Fibroblast of skin of abdomen (primary cell): ENCODE measurements around the gene SLC37A4.
"Not testable (repeated sequence)": the region's sequence is repeated elsewhere in the genome, so short reads cannot be mapped to it uniquely, and the experiment has no call there.

ENCODE experiments used
- DNase-seq: peaks from one replicate; pipeline ENCODE4 v3.0.0-alpha.2; 2013

SLC37A4 gene

DNA sequence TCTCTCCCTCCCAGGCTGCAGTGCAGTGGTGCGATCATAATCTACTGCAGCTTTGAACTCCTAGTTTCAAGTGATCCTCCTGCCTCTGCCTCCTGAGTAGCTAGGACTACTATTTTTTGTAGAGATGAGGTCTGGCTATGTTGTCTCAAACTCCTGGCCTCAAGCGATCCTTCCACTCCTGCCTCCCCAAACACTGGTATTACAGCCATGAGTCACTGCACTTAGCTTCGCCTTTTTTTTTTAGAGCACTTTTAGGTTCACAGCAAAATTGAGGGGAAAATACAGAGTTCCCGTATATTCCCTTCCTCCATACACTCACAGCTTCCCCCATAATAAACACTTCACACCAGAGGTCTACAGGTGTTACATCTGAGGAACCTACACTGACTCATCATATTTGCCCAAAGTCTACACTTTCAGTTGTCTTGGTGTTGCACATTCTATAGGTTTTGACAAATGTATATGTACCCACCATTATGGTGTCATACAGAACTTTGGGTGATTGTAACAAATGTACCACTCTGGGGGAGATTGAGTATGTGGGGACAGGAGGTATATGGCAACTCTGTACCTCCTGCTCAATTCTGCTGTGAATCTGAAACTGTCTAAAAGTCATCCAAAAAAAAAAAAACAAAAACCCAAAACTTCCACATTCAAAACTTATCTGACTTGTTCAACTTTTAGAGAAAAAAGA, 11.3 kb upstream of the SLC37A4 start:
- DNase-seq: no peak

DNA sequence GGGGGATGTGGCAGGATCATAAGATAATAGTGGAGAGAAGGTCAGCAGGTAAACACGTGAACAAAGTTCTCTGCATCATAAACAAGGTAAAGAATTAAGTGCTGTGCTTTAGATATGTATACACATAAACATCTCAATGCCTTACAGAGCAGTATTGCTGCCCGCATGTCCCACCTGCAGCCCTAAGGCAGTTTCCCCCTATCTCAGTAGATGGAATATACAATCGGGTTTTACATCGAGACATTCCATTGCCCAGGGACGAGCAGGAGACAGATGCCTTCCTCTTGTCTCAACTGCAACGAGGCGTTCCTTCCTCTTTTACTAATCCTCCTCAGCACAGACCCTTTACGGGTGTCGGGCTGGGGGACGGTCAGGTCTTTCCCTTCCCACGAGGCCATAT, 8.8 kb upstream of the SLC37A4 start:
- not testable (repeated sequence) for DNase-seq

DNA sequence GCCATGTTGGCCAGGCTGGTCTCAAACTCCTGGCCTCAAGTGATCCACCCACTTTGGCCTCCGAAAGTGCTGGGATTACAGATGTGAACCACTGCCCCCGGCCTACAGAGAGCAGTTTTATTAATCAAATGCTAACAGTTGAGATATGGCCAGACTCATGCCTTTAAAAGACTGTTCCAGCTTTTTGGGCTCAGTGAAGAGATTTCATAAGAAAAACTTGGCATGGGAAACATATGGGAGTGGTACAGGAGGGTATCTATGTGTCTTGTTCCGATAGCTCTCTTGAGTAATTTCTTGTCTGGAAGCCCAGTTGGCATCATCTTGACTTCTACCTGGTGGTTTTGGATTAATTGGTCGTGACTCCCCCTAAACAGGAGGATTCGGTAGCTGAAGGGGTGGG, 8.2 kb upstream of the SLC37A4 start:
- no peak for DNase-seq

DNA sequence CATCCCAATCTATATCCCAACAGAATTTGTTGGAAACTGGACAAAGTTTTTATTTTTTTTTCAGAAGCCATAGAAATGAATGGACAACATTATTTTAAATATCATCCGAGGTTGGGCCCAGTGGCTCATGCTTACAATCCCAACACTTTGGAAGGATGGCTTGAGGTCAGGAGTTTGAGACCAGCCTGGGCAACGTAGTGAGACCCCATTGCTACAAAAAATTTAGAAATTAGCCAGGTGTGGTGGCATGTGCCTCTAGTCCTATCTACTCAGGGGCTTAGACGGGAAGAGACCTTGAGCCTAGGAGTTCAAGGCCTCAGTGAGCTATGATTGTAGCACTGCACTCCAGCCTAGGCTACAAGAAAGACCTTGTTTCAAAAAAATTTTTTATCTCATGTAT, 4.1 kb upstream of the SLC37A4 start:
- DNase-seq: no peak

DNA sequence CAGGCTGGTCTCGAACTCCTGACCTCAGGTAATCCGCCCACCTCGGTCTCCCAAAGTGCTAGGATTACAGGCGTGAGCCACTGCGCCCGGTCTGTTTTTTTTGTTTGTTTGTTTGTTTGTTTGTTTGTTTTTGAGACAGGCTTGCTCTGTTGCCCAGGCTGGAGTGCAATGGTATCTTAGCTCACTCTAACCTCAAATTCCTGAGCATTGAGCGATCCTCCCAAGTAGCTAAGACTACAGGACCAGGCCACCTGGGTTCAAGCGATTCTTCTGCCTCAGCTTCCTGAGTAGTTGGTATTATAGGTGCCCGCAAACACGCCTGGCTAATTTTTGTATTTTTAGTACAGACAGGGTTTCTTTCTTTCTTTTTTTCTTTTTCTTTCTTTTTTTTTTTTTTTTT, 2.7 kb upstream of the SLC37A4 start:
- not testable (repeated sequence) for DNase-seq

DNA sequence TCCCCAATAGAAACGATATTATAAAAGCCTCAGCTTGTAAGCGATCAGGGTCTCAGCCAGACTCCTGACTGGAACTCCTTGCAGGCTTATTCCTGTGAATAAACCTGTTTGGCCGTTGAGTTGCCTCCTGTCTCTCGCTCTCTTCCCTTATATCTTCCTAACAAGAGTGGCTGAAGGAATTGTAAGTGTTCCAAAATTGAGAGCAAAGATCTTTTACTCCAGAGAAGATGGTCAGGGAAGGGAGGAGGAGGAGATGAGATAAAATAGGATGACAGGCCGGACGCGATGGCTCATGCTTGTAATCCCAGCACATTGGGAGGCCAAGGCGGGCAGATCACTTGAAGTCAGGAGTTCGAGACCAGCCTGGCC, 1.2 kb upstream of the SLC37A4 start:
- no peak for DNase-seq

DNA sequence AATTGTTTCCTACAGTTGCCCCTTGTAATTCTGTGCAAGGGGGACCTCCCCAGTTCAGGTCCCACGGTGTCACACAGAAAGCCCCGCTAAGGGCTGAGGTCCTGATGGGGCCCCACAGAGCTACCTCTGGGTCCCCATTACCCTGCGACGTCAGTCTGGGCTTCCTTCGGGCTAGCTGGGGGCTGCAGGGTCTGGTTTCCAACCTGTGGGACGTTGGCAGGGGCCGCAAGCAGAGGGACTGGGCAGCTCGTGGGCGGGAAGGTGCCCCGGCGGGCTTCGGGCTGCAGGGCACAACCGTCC, 698 bp downstream of the SLC37A4 start:
- no peak for DNase-seq

DNA sequence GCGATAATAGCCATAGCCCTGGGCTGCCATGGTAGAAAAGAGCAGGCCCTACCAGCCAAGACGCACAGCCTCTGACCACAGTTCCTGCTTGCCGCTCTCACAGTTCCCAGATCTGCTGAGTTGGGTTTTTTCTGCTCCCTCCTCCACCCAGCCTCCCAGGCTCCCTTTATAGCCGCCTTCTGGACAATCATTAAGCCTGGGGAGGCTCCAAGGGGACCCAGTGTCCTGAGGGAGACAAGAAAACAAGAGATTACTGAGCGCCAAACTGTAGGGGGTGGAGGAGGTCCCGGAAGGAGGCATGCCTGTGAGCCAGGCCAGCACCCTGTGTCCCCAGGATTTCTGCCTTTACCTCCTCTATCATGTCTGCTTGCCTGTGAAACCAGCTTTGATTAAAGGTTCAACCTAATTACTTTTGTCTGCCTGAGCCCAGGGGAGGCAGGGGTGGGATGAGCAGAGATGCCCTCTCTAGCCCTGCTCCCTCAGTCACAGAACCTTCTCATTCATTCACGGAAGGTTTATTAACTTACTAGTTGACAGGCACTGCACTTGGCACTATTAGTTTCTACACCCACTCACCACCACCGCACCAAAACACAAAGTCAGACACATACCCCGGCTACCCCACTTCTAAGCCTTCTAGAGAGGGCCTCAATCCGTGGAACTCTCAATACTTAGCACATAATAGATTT, 1.2 kb downstream of the SLC37A4 start:
- no peak for DNase-seq

DNA sequence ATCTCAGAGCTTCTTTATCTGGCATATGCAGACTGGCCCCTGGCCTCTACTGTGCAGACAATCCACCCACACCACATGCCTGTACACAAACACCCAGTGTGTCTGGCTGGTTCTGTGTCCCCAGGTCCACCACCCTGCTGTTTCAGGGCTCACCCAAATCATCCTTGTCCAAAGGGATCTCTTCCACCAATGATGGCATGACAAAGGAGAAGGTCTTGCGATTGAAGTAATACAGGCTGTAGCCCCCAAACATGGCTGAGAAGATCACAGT, 1.7 kb downstream of the SLC37A4 start:
- no peak for DNase-seq

DNA sequence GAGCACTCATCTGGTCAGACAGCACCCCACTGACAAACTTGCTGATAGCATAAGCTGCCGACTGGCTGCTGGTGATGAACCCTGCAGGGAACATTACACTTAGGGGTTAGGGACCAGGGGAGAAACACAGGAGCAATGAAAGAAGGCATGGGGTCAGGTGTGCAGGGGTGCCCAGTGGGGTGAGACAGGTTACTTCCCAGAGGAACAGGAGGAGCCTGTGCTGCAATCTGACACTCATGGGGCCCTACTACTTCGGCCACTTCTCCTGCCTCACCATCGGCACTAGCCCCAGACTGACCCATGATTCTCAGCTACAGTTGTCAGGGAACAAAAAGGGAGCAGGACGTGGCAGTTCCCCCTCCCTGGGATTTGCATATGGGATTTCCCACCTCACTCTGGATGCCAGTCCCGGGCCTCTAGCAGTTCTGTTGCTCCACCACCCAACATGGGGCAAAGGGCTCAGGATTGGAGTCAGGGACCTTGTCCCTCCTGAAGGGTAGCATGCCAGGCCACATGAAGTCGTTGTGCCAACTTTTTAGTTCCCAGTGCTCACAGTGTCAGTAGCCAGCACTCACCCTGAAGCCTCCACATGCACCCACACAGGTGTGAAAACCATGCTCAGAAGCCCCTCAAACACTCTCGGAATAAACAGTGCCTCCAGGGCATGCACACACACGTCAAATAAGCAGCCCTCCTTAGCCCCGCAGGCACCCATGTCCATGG, 2.2 kb downstream of the SLC37A4 start:
- no peak for DNase-seq

DNA sequence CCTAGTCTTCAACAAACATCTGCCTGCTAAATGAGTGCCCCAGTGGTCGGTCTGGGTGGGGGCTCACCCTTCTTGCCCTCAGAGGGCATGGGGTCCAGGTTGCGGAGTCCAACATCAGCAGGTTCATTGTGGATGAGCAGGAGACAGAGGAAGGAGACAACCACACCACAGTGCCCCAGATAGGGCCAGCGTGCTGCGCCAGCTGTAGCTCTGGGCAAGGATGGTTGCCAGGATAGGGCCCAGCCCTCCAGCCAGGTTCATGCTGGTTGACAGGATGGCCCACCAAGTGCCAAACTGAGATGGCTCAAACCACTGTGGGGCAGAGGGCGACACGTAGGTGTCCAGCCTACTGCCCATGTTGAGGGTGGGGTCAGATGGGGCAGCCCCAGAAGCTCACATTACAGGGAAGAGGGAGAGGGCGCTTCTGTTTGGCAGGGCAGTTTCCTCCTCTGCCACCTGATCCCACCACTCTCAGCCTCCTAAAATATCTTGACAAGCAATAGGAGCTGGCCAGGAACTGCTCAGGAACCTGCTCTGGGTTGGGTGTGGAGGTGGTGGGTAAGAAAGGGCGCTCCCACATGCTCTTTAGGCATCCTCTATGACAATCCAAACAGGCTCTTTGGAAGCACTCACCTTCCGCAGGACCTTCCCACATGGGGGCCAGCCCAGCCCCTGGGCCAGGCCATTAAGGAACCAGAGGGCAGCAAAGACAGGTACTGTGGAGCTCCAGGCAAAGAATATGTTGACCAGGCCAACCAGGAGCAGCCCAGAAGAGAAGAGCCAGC, 2.9 kb downstream of the SLC37A4 start:
- no peak for DNase-seq

DNA sequence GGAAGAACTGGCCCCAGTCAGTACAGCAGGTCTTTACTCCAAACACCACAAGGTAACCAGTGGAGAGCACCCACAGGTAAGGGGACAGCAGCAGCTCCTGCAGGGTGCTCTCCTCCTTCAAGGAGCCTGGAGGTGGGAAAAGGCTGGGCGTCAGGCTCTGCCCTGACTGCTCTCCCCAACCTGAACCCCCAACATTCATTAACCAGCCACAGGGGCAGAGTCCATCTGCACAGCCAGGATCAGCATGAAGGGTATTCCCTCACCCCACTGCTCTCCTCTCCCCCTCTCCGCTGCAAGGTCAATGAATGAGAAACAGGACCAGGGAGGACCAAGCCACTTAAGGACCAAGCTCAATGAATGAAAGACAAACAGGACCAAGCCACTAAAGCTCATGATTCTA, 3.7 kb downstream of the SLC37A4 start:
- no peak for DNase-seq

DNA sequence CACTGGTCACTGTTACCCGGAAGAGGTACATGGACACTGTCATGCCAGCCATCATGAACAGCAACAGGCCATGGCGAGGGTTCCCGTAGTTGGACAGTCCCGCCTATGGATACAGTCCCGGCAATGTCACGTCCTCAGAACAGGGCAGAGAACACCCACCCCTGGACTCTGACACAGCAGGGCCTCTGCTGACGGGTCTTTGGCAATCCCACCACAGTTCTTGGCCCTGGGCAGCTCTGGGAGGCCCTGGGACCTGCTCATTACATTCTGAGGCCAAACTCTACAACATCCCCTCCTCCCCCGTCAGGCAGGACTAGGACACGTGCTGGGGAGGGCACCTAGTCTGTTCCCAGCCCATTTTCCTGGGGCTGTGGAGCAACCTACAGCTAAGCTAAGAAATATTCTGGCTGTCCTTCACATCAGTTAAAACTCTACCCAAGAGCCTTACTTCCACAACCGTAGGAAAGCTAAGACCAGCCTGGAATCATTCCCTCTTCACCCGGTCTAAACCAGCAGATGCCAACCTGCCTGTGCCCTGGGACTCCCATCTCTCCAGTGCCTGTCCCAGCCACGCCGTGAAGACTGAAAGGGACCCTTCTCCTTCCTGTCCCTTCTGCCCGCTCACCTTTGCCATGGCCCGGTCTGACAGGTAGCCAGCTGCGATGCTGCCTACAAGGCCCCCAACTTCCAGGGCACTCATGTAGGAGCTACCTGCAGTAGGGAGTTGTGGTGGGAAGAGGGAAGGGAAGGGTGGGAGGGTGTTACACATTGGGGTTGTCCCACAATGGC, 4.5 kb downstream of the SLC37A4 start:
- DNase-seq: no peak

DNA sequence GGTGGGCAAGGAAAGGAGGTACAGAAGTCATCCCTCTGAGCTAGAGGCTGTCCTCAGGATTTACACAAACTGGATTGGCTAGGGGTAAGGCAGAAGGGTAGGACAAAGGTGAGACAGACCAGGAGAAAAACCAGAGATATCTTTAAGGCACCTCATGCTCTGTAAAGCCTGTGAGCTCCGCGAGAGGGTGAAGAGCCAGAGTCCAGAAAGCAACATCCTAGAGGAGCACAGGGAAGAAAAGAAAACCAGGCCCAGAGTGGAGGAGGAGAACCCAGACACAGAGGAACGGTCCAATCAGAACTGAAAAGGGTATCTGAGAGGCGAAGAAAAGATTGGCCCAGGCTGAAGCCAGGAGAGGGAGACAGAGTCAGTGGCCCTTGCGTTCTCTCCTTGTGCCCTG, 5.1 kb downstream of the SLC37A4 start:
- DNase-seq: no peak

DNA sequence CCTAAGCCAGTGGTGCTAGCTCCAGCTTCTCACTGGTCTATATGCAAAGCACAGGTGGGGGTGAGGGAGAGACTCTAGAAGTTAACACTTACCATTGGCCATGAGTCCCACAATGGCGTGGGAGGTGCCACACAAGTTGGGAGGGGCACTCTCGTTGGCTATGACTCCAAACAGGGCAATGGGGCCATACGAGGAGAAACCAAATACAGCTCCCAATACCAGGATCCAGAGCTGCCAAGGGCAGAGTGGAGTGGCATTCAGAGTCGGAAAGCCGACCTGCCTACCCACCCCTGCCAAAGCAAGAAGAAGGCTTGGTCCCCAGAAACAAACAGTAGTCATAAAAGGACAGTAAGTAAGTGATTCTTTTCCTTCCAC, 5.6 kb downstream of the SLC37A4 start:
- DNase-seq: no peak

DNA sequence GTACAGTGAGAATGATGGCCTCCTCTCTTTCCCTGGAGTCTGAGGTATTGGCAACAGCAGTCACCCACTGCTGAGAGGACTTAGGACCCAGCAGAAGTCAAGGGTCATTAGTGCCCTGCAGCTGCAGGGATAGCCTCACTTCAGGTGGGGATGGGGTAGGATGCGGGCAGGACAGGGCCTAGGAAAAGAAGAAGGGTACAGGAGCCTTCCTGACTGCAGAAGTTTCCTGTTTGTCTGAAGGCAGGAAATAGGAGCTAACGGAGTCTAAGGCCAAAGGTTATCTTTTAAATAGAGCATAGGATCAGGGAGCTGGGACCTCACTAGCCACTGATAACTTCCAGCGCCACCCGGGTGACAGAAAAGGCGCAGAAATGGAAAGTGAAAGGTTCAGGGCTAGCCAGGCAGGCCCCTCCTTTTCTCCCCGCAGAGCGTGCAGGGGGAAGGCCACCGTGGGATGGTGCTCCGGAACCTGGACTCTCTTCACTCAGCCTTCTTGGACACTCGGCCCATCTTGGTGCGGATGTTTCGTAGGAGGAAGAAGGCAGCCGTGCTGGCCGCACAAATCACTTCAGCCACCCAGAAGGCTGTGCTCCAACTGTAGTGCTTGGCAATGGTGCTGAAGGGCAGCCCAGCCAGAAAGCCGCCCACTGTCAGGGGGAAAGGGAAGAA, 6.1 kb downstream of the SLC37A4 start:
- DNase-seq: no peak

DNA sequence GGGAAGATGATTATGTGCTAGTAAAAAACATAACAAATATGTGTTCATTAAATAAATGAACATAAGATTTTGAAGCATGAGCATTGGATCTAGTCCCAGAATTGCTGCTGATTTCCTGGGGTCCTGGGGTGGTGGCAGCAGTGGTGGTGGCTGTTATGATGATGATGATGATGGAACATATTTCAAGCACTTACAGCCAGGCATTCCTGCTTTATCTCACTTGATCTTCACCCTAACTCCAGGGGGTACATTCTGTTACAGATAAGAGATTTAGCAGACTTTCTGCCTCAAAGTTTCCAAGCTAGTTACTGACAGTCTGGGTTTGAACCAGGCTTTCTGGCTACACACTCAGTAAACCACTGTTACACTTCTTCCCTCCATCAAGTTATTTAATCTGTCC, 6.9 kb downstream of the SLC37A4 start:
- DNase-seq: no peak

DNA sequence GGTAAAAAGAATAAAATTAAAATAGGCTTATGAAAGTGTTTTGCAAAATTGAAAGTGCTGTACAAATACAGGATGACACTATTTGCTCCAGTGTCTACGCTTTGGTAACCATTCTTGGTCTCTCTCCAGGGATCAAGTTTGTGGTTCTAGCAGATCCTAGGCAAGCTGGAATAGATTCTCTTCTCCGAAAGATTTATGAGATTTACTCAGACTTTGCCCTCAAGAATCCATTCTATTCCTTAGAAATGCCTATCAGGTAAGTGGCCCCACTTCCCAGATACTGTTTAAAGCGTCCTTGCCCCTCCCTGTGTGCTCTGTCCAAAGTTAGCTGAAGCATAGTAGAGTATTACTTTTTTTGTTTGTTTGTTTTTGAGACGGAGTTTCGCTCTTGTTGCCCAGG, 9.0 kb downstream of the SLC37A4 start:
- DNase-seq: no peak

DNA sequence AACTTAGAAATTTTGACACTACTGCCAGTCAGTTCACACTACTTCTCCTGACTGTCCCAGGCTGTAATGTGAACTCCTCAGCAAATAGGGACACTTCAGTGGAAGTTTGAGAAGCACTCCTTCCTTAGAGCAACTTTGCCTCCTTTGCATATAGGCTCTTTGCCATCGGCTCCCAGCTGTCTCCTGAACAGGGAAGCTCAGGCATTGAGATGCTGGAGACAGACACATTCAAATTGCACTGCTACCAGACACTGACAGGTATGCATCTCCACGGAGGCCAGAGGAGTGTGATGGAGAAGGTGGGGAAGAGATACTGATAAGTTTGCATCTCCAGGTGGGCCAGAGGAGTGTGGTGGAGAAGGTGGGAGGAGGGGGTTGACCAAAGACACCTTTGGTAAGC, 10.7 kb downstream of the SLC37A4 start:
- no peak for DNase-seq

DNA sequence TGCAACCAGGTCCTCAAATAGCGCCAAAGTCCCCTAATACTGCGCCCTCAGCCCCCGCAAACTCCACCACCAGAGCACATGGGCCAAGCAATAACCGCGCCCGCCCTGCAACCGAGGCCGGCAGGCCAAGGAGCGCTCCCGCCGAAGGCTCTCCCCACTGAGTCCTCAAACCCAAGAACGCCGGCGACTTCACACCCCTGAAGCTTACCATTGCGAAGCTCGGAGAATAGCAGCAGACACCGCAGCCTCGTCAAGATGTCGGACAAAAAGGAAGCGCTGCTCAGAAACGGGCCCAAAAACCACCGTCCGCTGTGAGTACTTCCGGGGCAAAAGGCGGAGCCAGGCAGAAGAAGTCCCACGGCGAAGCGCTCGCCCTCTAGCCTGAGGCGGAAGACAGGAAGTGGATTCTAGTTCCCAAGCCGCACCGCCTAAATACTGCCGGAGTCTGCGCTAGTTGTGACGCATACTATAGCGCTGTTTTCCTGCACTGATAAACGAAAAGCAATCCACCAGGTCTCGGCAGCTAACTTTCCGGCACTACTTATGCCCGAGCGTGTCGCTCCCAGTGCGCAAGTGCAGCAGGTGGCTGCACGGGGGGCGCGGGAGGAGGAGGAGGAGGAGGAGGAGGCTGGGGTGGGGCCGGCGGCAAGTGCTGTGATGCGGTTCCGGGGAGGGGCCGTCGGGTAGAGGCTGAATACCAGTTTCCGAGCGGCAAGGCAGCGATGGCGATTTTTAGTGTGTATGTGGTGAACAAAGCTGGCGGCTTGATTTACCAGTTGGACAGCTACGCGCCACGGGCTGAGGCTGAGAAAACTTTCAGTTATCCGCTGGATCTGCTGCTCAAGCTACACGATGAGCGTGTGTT, 12.4 kb downstream of the SLC37A4 start, which contains the start of the genes RPS25 and TRAPPC4:
Gene RPS25, minus strand, starts transcription at position 270 of the 865 bp plus-strand sequence. Its CDS starts 59 bp downstream, at position 211.
Gene TRAPPC4, plus strand, starts transcription at position 693 of the 865 bp plus-strand sequence. Its CDS starts 30 bp downstream, at position 723.
- DNase-seq: peak; percentile 96

DNA sequence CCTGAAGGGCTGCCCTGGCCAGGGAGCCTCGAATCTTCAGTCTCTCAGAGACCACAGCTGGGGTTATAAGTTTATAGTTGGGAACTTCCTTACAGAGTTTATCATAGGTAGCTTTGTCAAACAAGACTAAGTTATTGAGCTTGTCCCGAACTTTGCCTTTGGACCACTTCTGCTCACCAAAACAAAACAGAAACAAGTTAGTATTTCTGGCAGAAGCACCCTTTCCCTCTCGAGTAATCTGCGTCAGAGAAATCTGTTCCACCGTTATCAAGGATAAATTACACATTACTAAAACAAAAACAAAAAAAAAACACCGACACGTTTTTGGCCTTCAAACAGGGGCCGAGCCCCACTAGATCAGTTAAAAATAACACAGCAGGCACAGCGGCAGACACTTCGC, 13.3 kb downstream of the SLC37A4 start:
- not testable (repeated sequence) for DNase-seq
